DMS79 treated with DMSO at 0.1 percent for 48 hours (cell line): ENCODE results near the gene UBE2G2.

Source experiments
- DNase-seq: peaks from one replicate; lab custom pipeline; 2025; lab: John Stamatoyannopoulos, UW

Gene UBE2G2

GRCh38 chr21:44789880-44790279 is 11.7 kb downstream of the UBE2G2 start:
- no peak for DNase-seq

DNA sequence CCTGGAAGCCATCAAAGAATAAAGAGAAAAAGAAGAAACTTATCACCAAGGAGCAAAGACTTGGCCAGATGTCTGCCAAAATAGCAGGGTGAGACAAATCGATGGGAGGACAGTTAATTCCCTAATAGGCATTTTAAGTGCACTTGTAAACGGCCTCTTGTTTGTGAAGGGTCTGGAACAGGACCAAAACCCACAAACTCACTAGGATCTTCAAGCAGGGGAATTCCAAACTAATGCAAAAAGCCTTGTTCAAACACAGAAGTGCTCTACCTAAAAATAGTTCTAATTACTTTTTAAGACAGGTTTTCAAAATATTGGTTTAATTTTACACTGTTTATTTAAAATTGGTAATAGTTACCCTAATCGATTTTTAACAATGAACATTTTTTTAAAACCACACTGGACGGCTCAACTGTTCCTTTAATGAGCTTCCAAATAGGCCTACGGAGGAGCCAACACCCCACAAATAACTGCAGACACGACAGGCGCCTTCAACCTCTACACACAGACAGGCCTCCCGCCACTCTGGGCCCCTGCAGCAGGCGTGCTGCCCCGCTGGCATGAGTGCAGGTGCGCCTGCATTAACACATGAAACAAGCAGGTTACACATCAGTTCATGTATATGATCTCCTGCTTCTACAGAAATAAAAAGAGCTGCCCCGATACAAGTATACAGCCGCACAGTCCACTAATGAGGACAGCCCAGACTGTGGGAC is 15.8 kb downstream of the UBE2G2 start:
- DNase-seq: peak; percentile 99

DNA sequence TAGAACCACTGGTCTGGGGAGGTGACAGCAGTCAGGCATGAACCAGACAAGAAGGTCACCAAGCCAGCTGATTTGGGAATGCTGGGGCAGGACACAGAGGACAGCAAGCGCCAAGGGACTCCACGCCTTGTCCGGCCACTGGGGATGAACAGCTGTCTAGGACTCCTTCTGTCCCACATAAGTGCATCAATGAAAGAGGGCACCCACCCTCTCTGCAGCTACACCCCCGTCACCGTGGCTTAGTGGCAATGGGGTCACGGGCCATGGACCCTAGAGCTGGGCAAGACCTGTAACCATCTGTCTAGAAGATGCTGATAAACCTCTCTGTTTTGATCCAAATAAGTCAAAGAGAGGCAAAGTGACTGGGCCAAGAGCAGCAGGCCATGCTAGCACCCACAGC is 16.8 kb downstream of the UBE2G2 start:
- DNase-seq: no peak

GRCh38 chr21:44783020-44783696 is 18.5 kb downstream of the UBE2G2 start:
- DNase-seq: no peak

DNA sequence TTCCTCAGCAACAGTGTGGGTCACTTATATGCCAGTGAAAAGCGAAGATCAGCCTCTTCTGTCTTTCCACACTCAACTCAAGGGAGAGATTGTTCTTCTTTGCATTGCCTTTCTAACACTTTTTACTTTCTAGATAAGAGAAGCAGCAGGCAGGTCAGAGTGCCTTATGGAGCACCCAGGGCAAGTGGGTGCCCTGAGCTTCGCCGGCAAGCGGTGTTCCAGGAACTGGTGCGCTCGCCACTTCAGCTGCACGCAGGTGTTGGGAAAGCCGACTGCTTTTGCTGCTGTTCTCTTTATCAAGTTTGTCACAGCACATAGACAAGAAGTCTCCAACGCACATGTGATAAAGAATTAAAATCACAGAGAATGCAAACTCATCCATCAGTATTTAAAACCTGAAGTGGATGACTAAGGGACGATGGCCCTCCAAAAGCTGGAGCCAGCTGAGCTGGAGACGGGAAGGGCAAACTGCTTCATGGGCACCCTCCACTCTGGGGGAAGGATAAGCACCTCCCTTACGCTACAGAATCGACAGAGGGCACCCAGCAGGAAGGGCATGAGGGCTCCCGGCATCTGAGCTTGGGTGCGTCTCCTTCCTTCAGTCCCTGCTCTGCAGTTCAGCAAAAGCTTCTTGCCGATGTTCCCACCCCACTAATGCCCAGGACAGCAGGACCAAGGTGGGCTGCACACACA is 20.7 kb downstream of the UBE2G2 start:
- DNase-seq: peak; percentile 30

GRCh38 chr21:44780137-44780502 is 21.5 kb downstream of the UBE2G2 start:
- DNase-seq: no peak

GRCh38 chr21:44779417-44780136 is 22.0 kb downstream of the UBE2G2 start:
- peak; percentile 21 for DNase-seq

DNA sequence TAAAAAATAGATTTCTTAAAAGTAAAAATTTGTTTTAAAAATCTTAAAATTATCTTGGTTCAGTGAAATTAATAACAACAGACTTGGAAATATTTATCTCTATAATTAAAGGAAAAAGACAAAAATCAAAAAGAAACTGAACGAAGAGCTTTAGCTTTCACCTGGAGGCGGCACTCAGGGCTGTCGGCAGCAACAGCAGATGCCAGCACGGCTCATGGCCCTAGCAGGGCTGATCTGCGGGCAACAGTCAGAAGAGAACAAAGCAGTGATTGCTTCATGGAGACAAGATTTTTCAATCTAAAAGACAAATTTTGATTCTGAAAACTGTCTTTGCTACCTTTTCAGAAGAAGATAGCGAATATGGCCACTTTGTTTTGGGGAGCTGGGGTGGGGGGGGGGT is 22.6 kb downstream of the UBE2G2 start:
- no peak for DNase-seq

DNA sequence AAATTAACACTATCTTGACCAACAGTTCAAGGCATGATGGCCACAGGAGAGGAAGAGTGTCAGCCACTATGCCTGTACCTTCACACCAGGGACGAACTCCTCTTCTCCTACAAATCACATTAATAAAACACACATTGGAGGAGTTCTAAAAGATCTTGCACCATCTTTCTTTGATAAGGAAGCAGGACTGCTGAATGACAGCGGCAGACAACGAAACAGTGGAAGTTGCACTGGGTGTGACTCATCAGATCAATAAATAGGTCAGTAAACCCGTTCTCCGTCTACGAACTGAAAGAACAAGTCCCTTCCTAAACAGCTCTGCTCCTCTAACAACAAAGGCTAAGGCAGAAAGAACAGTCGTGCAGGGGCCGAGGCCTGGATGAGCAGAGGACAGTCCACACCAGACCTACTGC is 23.1 kb downstream of the UBE2G2 start:
- no peak for DNase-seq

GRCh38 chr21:44778094-44778493 is 23.5 kb downstream of the UBE2G2 start:
- no peak for DNase-seq

- no peak for DNase-seq
These were observed 26.6 kb downstream of the UBE2G2 start for GRCh38 chr21:44774972-44775371.

DNA sequence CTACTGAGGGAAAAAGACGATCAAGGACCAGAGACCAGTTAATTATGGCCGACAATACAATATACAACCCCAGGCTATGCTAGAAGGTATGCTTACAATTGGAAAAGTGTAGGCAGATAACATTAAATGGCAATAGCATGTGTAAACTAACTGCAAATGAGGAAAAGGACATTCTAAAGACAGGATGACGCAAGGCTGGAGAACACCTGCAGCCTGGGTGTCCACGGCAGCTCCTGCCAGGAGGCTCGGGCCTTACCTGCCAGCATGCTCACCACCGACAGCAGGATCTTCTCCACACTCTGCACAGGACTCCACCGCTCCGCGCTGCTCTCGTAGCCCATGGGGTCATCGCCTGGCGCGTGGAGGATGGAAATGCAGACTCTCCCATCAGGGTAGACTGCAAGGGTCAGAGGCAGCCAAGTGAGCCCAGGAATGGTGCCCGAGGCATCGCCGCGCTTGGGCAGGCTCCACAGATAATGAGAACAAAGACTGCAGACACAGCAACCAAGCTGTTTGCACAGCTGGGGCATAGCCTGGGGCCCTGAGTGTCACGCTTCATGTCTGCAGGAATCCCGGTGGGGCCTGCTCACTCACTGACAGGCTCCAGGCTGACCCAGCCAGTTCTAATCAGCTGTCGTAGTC is 28.2 kb downstream of the UBE2G2 start:
- DNase-seq: peak; percentile 94

- DNase-seq: no peak
These were observed 29.6 kb downstream of the UBE2G2 start for GRCh38 chr21:44771896-44772525.

- DNase-seq: peak; percentile 85
These were observed 33.5 kb downstream of the UBE2G2 start for GRCh38 chr21:44767834-44768831.

GRCh38 chr21:44766818-44767354 is 34.7 kb downstream of the UBE2G2 start:
- DNase-seq: no peak

GRCh38 chr21:44766014-44766817 is 35.4 kb downstream of the UBE2G2 start:
- DNase-seq: no peak

DNA sequence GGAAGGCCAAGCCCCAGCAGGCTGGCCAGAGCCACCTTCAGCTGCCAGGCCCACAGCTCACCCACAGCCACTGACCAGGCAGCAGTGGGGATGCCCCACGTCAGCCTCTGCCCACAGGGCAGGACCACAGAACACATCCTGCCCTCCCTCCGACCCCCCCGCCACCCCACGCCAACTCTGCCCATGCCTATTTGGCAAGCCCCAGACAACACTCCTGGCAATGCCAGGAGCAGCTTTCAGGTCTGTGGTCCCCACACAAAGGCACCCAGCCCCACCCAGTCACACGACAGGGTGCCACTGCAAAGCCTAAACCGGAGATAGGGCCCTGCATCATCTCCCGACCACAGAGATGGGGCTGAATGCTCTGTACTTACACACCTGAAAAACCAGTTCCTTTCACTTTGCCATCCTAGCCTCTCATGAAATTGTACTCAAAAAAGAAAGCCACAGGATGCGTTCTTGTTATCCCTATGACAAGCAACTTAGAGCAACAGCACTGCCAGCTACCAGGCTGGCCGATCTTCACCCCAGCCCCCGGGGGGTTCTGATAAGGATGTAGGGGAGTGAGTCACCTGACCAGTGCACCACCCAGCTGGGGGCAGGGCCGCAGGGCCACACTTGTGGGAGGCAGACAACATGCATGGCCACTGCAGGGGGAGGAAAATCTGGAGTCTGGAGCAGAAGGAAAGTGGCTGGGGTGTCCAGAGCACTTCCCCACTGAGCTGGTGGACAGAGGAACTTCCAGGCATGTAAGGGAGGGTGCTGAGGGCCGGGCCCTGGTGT is 36.2 kb downstream of the UBE2G2 start:
- peak; percentile 55 for DNase-seq
